GM23338 (cell line): ENCODE results near the gene CACNB2. TPM values are rescaled to one million over a fixed set of nuclear protein-coding genes. Genes with fewer than 3 reads are reported as not detected.

Experiments
- ATAC-seq: fragments of 200-7000 bp; cut with Tn5 transposase; 3 replicates; pipeline ENCODE4 v1.9.1; 2020
- DNase-seq: peaks from one replicate; pipeline ENCODE4 v3.0.0-alpha.2; 2015; ENCODE audit warnings: low spot score
- H2AFZ ChIP-seq: fragments of 200-600 bp; sonication (generic); 2 replicates; pipeline ENCODE4 v1.8.0; 2016; ENCODE audit warnings: antibody characterized with exemption, mild to moderate bottlenecking, moderate library complexity
- H3F3A ChIP-seq: fragments of 200-600 bp; sonication (generic); replicated peaks from 2 replicates; pipeline ENCODE4 v1.8.0; 2017; ENCODE audit warnings: antibody characterized with exemption, mixed run types, low read depth
- H3K27ac ChIP-seq: fragments of 200-600 bp; sonication (generic); 2 replicates; pipeline ENCODE4 v1.6.1; 2016; ENCODE audit warnings: low read depth
- H3K27me3 ChIP-seq: fragments of 200-600 bp; sonication (generic); 2 replicates; pipeline ENCODE4 v1.8.0; 2016; ENCODE audit warnings: mild to moderate bottlenecking, mixed run types, moderate library complexity; ENCODE audit not compliant: insufficient read depth
- H3K36me3 ChIP-seq: fragments of 200-600 bp; sonication (generic); 2 replicates; pipeline ENCODE4 v1.8.0; 2016; ENCODE audit warnings: mild to moderate bottlenecking; ENCODE audit not compliant: insufficient read depth
- H3K4me1 ChIP-seq: fragments of 200-600 bp; sonication (generic); 2 replicates; pipeline ENCODE4 v1.8.0; 2016; ENCODE audit warnings: mild to moderate bottlenecking, moderate library complexity; ENCODE audit not compliant: insufficient read depth
- H3K4me2 ChIP-seq: fragments of 200-600 bp; sonication (generic); 2 replicates; pipeline ENCODE4 v1.7.1; 2017; ENCODE audit warnings: mixed run types
- H3K4me3 ChIP-seq: fragments of 200-600 bp; sonication (generic); 2 replicates; pipeline ENCODE4 v1.6.1; 2016; ENCODE audit warnings: mixed run types
- H3K79me2 ChIP-seq: fragments of 200-600 bp; sonication (generic); replicated peaks from 2 replicates; pipeline ENCODE4 v1.8.0; 2017; ENCODE audit warnings: mild to moderate bottlenecking; ENCODE audit not compliant: insufficient read depth
- H3K9me2 ChIP-seq: fragments of 200-600 bp; sonication (generic); 2 replicates; pipeline ENCODE4 v1.8.0; 2017; ENCODE audit not compliant: insufficient read depth
- H4K20me1 ChIP-seq: fragments of 200-600 bp; sonication (generic); replicated peaks from 2 replicates; pipeline ENCODE4 v1.8.0; 2017; ENCODE audit warnings: mild to moderate bottlenecking; ENCODE audit not compliant: insufficient read depth
- H3K27ac Mint-ChIP-seq: 2 replicates; pipeline ENCODE4 v1.8.0; 2020; ENCODE audit warnings: inconsistent platforms, mild to moderate bottlenecking, moderate library complexity, mixed read lengths
- H3K27me3 Mint-ChIP-seq: 3 replicates; pipeline ENCODE4 v1.8.0; 2022; ENCODE audit warnings: low read depth, mild to moderate bottlenecking, moderate library complexity, mixed read lengths, inconsistent platforms; ENCODE audit not compliant: insufficient read depth, poor library complexity
- H3K36me3 Mint-ChIP-seq: 3 replicates; pipeline ENCODE4 v1.8.0; 2021; ENCODE audit warnings: low read depth, mild to moderate bottlenecking, inconsistent platforms, moderate library complexity, mixed read lengths
- H3K4me1 Mint-ChIP-seq: 3 replicates; pipeline ENCODE4 v1.8.0; 2020; ENCODE audit warnings: mild to moderate bottlenecking, inconsistent platforms, mixed read lengths
- H3K4me3 Mint-ChIP-seq: 3 replicates; pipeline ENCODE4 v1.8.0; 2021; ENCODE audit warnings: moderate library complexity, mild to moderate bottlenecking, inconsistent platforms, mixed read lengths
- H3K9me3 Mint-ChIP-seq: 3 replicates; pipeline ENCODE4 v1.8.0; 2020; ENCODE audit warnings: moderate library complexity, mild to moderate bottlenecking, inconsistent platforms, mixed read lengths
- EZH2phosphoT487 ChIP-seq: fragments of 200-600 bp; sonication (generic); IDR thresholded peaks from one replicate; pipeline ENCODE4 v1.8.1; 2018; ENCODE audit warnings: antibody characterized with exemption; ENCODE audit not compliant: unreplicated experiment
- NANOG ChIP-seq: IDR thresholded peaks from 2 replicates; pipeline ENCODE4 v1.6.1; 2016; ENCODE audit warnings: antibody characterized with exemption, borderline replicate concordance
- STAT1 ChIP-seq: IDR thresholded peaks from one replicate; pipeline ENCODE4 v1.6.1; 2016; ENCODE audit warnings: antibody characterized with exemption; ENCODE audit not compliant: unreplicated experiment
- ZNF331 ChIP-seq: fragments of 250-450 bp; sonication (Bioruptor Pico); IDR thresholded peaks from 2 replicates; pipeline ENCODE4 v1.5.0; 2020; ENCODE audit warnings: low read depth, mild to moderate bottlenecking, moderate library complexity
- polyA plus RNA-seq: library from polyadenylated mRNA; unstranded; fragments of >200 nt; fragmentation: Nextera tagmentation; extraction: Ambion mirVana; gene quantifications from 2 replicates; pipeline ENCODE4 v1.2.1, GENCODE V29; 2016
- total RNA-seq: library from RNA; depleted of rRNA; stranded (reverse); fragments of >200 nt; shearing (Covaris generic); gene quantifications from 2 replicates; pipeline ENCODE4 v1.2.3, GENCODE V29; 2014
- TF ChIP-seq, protein P1 (sequence below): IDR thresholded peaks from one replicate; pipeline ENCODE4 v1.6.1; 2018; ENCODE audit warnings: antibody characterized with exemption; ENCODE audit not compliant: unreplicated experiment
- TF ChIP-seq, protein P2 (sequence below): fragments of 250-450 bp; sonication (Bioruptor Pico); IDR thresholded peaks from 2 replicates; pipeline ENCODE4 v1.5.0; 2020; ENCODE audit warnings: mild to moderate bottlenecking, moderate library complexity

Gene CACNB2
- total and polyA plus RNA-seq, 2 experiments from 2014 or later: 5.0 to 5.9 TPM

DNA sequence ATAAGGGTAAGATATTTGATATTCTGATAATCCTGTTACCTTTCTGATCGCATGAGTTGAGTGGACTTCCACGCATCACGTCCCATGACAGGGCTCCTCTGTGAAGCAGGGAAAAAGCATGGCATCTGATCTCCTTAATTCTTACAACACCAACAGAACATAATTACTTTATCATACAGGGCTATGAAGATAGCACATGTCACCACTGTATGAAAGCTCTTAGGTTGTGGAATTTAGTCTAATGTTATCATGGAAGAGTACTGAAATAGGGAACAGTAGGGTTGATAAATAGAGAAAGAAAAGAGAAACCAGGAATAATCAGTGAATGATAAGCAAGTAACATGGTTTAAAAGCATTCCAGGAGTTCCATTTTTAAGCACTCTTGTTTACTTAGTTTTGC, 212.0 kb downstream of the CACNB2 start:
- no peak overlapping the region for H2AFZ ChIP-seq
- no peak overlapping the region for H3K4me2 ChIP-seq
- no peak overlapping the region for H3K4me3 Mint-ChIP-seq
- H3K27ac ChIP-seq: no peak overlapping the region
- H3K79me2 ChIP-seq: no peaks in the 10 kb centered on the region
- H3K4me3 ChIP-seq: no peak overlapping the region
- H3K4me1 Mint-ChIP-seq: peaks cover 4% of the 10 kb centered on the region
- no peaks in the 10 kb centered on the region for H3F3A ChIP-seq
- no peaks in the 10 kb centered on the region for H4K20me1 ChIP-seq
- no peaks in the 10 kb centered on the region for H3K27me3 Mint-ChIP-seq
- no peaks in the 10 kb centered on the region for H3K9me3 Mint-ChIP-seq
- H3K36me3 Mint-ChIP-seq: no peaks in the 10 kb centered on the region
- ATAC-seq (no peak), DNase-seq (no peak)
- H3K27me3 ChIP-seq: no peaks in the 10 kb centered on the region
- no peaks in the 10 kb centered on the region for H3K4me1 ChIP-seq
- H3K27ac Mint-ChIP-seq: no peak overlapping the region
- no peaks in the 10 kb centered on the region for H3K36me3 ChIP-seq
- TF ChIP-seq, protein P1, sequence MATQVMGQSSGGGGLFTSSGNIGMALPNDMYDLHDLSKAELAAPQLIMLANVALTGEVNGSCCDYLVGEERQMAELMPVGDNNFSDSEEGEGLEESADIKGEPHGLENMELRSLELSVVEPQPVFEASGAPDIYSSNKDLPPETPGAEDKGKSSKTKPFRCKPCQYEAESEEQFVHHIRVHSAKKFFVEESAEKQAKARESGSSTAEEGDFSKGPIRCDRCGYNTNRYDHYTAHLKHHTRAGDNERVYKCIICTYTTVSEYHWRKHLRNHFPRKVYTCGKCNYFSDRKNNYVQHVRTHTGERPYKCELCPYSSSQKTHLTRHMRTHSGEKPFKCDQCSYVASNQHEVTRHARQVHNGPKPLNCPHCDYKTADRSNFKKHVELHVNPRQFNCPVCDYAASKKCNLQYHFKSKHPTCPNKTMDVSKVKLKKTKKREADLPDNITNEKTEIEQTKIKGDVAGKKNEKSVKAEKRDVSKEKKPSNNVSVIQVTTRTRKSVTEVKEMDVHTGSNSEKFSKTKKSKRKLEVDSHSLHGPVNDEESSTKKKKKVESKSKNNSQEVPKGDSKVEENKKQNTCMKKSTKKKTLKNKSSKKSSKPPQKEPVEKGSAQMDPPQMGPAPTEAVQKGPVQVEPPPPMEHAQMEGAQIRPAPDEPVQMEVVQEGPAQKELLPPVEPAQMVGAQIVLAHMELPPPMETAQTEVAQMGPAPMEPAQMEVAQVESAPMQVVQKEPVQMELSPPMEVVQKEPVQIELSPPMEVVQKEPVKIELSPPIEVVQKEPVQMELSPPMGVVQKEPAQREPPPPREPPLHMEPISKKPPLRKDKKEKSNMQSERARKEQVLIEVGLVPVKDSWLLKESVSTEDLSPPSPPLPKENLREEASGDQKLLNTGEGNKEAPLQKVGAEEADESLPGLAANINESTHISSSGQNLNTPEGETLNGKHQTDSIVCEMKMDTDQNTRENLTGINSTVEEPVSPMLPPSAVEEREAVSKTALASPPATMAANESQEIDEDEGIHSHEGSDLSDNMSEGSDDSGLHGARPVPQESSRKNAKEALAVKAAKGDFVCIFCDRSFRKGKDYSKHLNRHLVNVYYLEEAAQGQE: no peak
- H3K9me2 ChIP-seq: no peaks in the 10 kb centered on the region

DNA sequence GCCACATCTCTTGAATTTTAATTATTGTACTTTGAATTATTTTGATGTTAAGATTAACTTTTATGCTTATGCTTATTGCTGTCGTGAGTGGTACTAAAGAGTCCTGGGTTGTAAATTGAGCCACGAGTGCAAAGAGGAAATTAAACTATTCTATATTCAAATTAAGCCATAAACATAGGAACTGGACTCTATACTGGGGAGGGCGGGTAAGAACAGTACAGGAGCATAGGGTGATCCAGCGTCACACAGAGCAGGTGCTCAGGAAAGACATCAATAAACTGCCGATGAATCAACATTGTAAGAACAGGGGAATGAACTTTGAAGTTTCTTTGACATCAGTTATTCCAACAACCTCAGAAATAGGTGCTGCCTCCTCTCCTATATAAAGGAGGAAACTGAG, 219.6 kb downstream of the CACNB2 start:
- Histone ChIP-seq H3K27me3 (no peaks in the 10 kb centered on the region), H3K36me3 (no peaks in the 10 kb centered on the region), H3K4me1 (no peaks in the 10 kb centered on the region), H3F3A (no peaks in the 10 kb centered on the region), H3K27ac (no peak overlapping the region), H3K9me2 (no peaks in the 10 kb centered on the region), H2AFZ (no peak overlapping the region), H3K4me3 (no peak overlapping the region), H3K79me2 (no peaks in the 10 kb centered on the region), H4K20me1 (no peaks in the 10 kb centered on the region), H3K4me2 (no peak overlapping the region)
- no peak for DNase-seq
- no peaks in the 10 kb centered on the region for H3K36me3 Mint-ChIP-seq
- H3K4me1 Mint-ChIP-seq: no peaks in the 10 kb centered on the region; the same call in 2 of the 3 replicates
- H3K9me3 Mint-ChIP-seq: no peaks in the 10 kb centered on the region
- no peaks in the 10 kb centered on the region for H3K27me3 Mint-ChIP-seq
- H3K27ac Mint-ChIP-seq: no peak overlapping the region
- no peak for ATAC-seq
- H3K4me3 Mint-ChIP-seq: no peak overlapping the region
- TF ChIP-seq EZH2phosphoT487 (no peak), NANOG (no peak), ZNF331 (CRISPR knock-in tag) (no peak), STAT1 (no peak)
- TF ChIP-seq, protein P2, sequence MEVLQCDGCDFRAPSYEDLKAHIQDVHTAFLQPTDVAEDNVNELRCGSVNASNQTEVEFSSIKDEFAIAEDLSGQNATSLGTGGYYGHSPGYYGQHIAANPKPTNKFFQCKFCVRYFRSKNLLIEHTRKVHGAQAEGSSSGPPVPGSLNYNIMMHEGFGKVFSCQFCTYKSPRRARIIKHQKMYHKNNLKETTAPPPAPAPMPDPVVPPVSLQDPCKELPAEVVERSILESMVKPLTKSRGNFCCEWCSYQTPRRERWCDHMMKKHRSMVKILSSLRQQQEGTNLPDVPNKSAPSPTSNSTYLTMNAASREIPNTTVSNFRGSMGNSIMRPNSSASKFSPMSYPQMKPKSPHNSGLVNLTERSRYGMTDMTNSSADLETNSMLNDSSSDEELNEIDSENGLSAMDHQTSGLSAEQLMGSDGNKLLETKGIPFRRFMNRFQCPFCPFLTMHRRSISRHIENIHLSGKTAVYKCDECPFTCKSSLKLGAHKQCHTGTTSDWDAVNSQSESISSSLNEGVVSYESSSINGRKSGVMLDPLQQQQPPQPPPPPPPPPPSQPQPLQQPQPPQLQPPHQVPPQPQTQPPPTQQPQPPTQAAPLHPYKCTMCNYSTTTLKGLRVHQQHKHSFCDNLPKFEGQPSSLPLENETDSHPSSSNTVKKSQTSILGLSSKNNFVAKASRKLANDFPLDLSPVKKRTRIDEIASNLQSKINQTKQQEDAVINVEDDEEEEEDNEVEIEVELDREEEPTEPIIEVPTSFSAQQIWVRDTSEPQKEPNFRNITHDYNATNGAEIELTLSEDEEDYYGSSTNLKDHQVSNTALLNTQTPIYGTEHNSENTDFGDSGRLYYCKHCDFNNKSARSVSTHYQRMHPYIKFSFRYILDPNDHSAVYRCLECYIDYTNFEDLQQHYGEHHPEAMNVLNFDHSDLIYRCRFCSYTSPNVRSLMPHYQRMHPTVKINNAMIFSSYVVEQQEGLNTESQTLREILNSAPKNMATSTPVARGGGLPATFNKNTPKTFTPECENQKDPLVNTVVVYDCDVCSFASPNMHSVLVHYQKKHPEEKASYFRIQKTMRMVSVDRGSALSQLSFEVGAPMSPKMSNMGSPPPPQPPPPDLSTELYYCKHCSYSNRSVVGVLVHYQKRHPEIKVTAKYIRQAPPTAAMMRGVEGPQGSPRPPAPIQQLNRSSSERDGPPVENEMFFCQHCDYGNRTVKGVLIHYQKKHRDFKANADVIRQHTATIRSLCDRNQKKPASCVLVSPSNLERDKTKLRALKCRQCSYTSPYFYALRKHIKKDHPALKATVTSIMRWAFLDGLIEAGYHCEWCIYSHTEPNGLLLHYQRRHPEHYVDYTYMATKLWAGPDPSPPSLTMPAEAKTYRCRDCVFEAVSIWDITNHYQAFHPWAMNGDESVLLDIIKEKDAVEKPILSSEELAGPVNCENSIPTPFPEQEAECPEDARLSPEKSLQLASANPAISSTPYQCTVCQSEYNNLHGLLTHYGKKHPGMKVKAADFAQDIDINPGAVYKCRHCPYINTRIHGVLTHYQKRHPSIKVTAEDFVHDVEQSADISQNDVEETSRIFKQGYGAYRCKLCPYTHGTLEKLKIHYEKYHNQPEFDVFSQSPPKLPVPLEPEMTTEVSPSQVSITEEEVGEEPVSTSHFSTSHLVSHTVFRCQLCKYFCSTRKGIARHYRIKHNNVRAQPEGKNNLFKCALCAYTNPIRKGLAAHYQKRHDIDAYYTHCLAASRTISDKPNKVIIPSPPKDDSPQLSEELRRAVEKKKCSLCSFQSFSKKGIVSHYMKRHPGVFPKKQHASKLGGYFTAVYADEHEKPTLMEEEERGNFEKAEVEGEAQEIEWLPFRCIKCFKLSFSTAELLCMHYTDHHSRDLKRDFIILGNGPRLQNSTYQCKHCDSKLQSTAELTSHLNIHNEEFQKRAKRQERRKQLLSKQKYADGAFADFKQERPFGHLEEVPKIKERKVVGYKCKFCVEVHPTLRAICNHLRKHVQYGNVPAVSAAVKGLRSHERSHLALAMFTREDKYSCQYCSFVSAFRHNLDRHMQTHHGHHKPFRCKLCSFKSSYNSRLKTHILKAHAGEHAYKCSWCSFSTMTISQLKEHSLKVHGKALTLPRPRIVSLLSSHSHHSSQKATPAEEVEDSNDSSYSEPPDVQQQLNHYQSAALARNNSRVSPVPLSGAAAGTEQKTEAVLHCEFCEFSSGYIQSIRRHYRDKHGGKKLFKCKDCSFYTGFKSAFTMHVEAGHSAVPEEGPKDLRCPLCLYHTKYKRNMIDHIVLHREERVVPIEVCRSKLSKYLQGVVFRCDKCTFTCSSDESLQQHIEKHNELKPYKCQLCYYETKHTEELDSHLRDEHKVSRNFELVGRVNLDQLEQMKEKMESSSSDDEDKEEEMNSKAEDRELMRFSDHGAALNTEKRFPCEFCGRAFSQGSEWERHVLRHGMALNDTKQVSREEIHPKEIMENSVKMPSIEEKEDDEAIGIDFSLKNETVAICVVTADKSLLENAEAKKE (CRISPR knock-in tag): no peak
- TF ChIP-seq, protein P1: no peak
